K562 (cell line): Measurements from ENCODE around the gene ALDH7A1. TPM values are rescaled to one million over a fixed set of nuclear protein-coding genes. Genes with fewer than 3 reads are reported as not detected.

Experiments used
- ATAC-seq: fragments of 200-7000 bp; cut with Tn5 transposase; 3 replicates; pipeline ENCODE4 v1.9.1; 2020; ENCODE audit warnings: moderate library complexity
- BruUV-seq: library from RNA; stranded (reverse); fragments of 400-500 nt; replicated peaks from 2 replicates; lab custom pipeline; 2021; lab: Mats Ljungman, UMichigan
- CTCF ChIA-PET: fragments of 300-600 bp; formaldehyde crosslinking; extraction: SDS; loops from one replicate; lab custom pipeline; 2021; ENCODE audit warnings: low intra/inter-chr PET ratio; lab: Yijun Ruan, JAX
- POLR2A ChIA-PET: fragments of 300-600, 350-650 bp; sonication (Branson Sonifier 250); formaldehyde crosslinking; extraction: SDS; loops from one replicate; lab custom pipeline; 2021; ENCODE audit warnings: antibody characterized with exemption, inconsistent platforms; lab: Yijun Ruan, JAX
- DNase-seq, 4 experiments: peaks; one replicate each; pipeline versions ENCODE4 v3.0.0 to v3.0.0-alpha.2; 2011 to 2018; ENCODE audit warnings: low spot score in 3 of 4, mixed read lengths in 3 of 4; ENCODE audit errors: extremely low read depth in 1 of 4
- FAIRE-seq: peaks from 2 replicates; lab custom pipeline; 2011; peaks lifted over from hg19 to GRCh38; lab: Jason Lieb, UNC
- H2AFZ ChIP-seq: 2 replicates; pipeline ENCODE4 v1.6.0; 2011; ENCODE audit warnings: low read depth, low read length, control low read depth, inconsistent platforms
- H3K27ac ChIP-seq: fragments of 200-600 bp; 3 replicates; pipeline ENCODE4 v1.8.0; 2011; ENCODE audit warnings: low read depth, mild to moderate bottlenecking, control low read depth, inconsistent platforms, low read length, moderate library complexity, mixed read lengths; ENCODE audit errors: extremely low read depth
- H3K27me3 ChIP-seq, 2 experiments: fragments of 300-600 bp in 1 of 2; 2 replicates in 1 of 2; 3 replicates in 1 of 2; pipeline versions ENCODE4 v1.6.0 to v1.8.0; 2011; ENCODE audit warnings: inconsistent platforms in 2 of 2, low read length in 2 of 2, mild to moderate bottlenecking in 1 of 2, mixed read lengths in 1 of 2, moderate library complexity in 1 of 2; ENCODE audit not compliant: control insufficient read depth in 2 of 2, insufficient read depth in 2 of 2
- H3K36me3 ChIP-seq: fragments of 300-600 bp; 3 replicates; pipeline ENCODE4 v1.8.0; 2011; ENCODE audit warnings: mild to moderate bottlenecking, low read length, inconsistent platforms; ENCODE audit not compliant: control insufficient read depth, insufficient read depth
- H3K4me1 ChIP-seq, 2 experiments: fragments of 200-600 bp in 1 of 2; replicated peaks in 1 of 2; 2 replicates in 1 of 2; 3 replicates in 1 of 2; pipeline versions ENCODE4 v1.5.1 to v1.8.0; 2011; ENCODE audit warnings: inconsistent platforms in 2 of 2, low read length in 2 of 2, mild to moderate bottlenecking in 1 of 2, mixed read lengths in 1 of 2, moderate library complexity in 1 of 2; ENCODE audit not compliant: control insufficient read depth in 2 of 2, insufficient read depth in 2 of 2
- H3K4me2 ChIP-seq: 2 replicates; pipeline ENCODE4 v1.6.1; 2011; ENCODE audit warnings: low read length, control low read depth, inconsistent platforms, mixed read lengths; ENCODE audit not compliant: insufficient read depth
- H3K4me3 ChIP-seq: fragments of 200-600 bp; sonication (generic), shearing (Covaris generic); 2 replicates; pipeline ENCODE4 v1.5.1; 2016; ENCODE audit warnings: control low read depth, inconsistent platforms
- H3K79me2 ChIP-seq: fragments of 200-600 bp; 3 replicates; pipeline ENCODE4 v1.8.0; 2011; ENCODE audit warnings: low read length, inconsistent platforms; ENCODE audit not compliant: control insufficient read depth, insufficient read depth
- H3K9ac ChIP-seq, 2 experiments: 2 replicates each; pipeline versions ENCODE4 v1.6.0 to v1.6.1; 2011; ENCODE audit warnings: low read depth in 2 of 2, low read length in 2 of 2, control low read depth in 1 of 2, inconsistent platforms in 1 of 2, mild to moderate bottlenecking in 1 of 2, mixed read lengths in 1 of 2; ENCODE audit not compliant: insufficient read depth in 1 of 2
- H3K9me1 ChIP-seq: one replicate; pipeline ENCODE4 v1.6.0; 2011; ENCODE audit warnings: inconsistent platforms, mild to moderate bottlenecking, low read length, moderate library complexity; ENCODE audit not compliant: control insufficient read depth, insufficient read depth
- H3K9me3 ChIP-seq: replicated peaks from 2 replicates; pipeline ENCODE4 v1.5.1; 2011; ENCODE audit warnings: low read depth, low read length, inconsistent platforms; ENCODE audit not compliant: control insufficient read depth, insufficient read depth
- H4K20me1 ChIP-seq: replicated peaks from 2 replicates; pipeline ENCODE4 v1.6.1; 2011; ENCODE audit warnings: low read length, inconsistent platforms, mixed read lengths; ENCODE audit not compliant: control insufficient read depth, insufficient read depth
- EWSR1 ChIP-seq: fragments of 450-650 bp; IDR thresholded peaks from 2 replicates; pipeline ENCODE4 v1.6.1; 2018; ENCODE audit warnings: borderline replicate concordance, mild to moderate bottlenecking, low read depth, moderate library complexity; ENCODE audit not compliant: partially characterized antibody
- FOXK2 ChIP-seq, 2 experiments: fragments of 450-650 bp; IDR thresholded peaks in 1 of 2; conservative IDR thresholded peaks in 1 of 2; 2 replicates each; pipeline ENCODE4 v1.6.1; 2016; ENCODE audit warnings: low read depth in 2 of 2, mild to moderate bottlenecking in 1 of 2
- GATAD2B ChIP-seq: fragments of 450-650 bp; IDR thresholded peaks from 2 replicates; pipeline ENCODE4 v1.6.1; 2017; ENCODE audit warnings: mild to moderate bottlenecking, borderline replicate concordance
- HDAC1 ChIP-seq, 2 experiments: fragments of 450-650 bp; IDR thresholded peaks; 2 replicates each; pipeline ENCODE4 v1.6.1; 2016 to 2017; ENCODE audit warnings: inconsistent platforms in 1 of 2, mild to moderate bottlenecking in 1 of 2, moderate library complexity in 1 of 2
- KDM5B ChIP-seq: fragments of 200-600 bp; sonication (generic); IDR thresholded peaks from 2 replicates; pipeline ENCODE4 v1.6.1; 2012; ENCODE audit warnings: low read depth, mild to moderate bottlenecking, moderate library complexity, low read length, control low read depth, inconsistent platforms; ENCODE audit not compliant: insufficient replicate concordance
- POLR2A ChIP-seq: fragments of 450-650 bp; conservative IDR thresholded peaks from 2 replicates; pipeline ENCODE4 v1.6.1; 2016
- SMC3 ChIP-seq: conservative IDR thresholded peaks from 2 replicates; pipeline ENCODE4 v1.6.1; 2011; ENCODE audit warnings: low read depth, low read length, improper control_type of control experiment; ENCODE audit not compliant: insufficient read depth
- XRCC5 ChIP-seq: fragments of 200-400 bp; formaldehyde crosslinking; IDR thresholded peaks from 2 replicates; pipeline ENCODE4 v1.6.1; 2017; ENCODE audit warnings: low read depth, mild to moderate bottlenecking, low read length
- WGBS: fragments of 100-300 bp; shearing (Covaris generic); methylation state at CpG from one replicate; pipeline ENCODE4 v1.1.6; 2016; ENCODE audit warnings: low coverage, mixed read lengths; ENCODE audit not compliant: insufficient coverage; ENCODE audit errors: missing lambda C conversion rate; 5-methylcytosine and 5-hydroxymethylcytosine counted together
- in situ Hi-C: fragments of 300-500 bp; cut with MboI; formaldehyde crosslinking; loops from 4 replicates; pipeline ENCODE4 v1.15.0; 2018; ENCODE audit warnings: inconsistent platforms, mixed read lengths
- intact Hi-C: fragments of 100-400 bp; cut with micrococcal nuclease; formaldehyde crosslinking; loops from 2 replicates; pipeline ENCODE4 v1.14.2; 2022
- polyA plus RNA-seq, 8 experiments: library from polyadenylated mRNA; depleted of rRNA in 4 of 8; stranded (reverse) in 5 of 8; unstranded in 3 of 8; fragments of >200 nt; fragmentation: Nextera tagmentation in 2 of 8; fragmentation: Illumina TruSeq in 1 of 8; extraction: Ambion mirVana in 2 of 8; extraction: Trizol in 1 of 8; gene quantifications; 2 replicates each; pipeline versions ENCODE4 v1.2.1 to v1.2.3, GENCODE V29; 2011 to 2014; ENCODE audit warnings: inconsistent platforms in 1 of 8, missing spikeins in 1 of 8
- total RNA-seq, 7 experiments: library from RNA; depleted of rRNA in 6 of 7; stranded (reverse); fragments of >200 nt in 6 of 7; fragmentation: Illumina TruSeq in 2 of 7; extraction: Trizol in 2 of 7; gene quantifications; 2 replicates each; pipeline versions ENCODE4 v1.2.1 to v1.2.3, GENCODE V29; 2011 to 2021; ENCODE audit warnings: low replicate concordance in 1 of 7
- TF ChIP-seq, protein P1 (sequence below): fragments of 450-650 bp; IDR thresholded peaks from 2 replicates; pipeline ENCODE4 v1.6.1; 2014; ENCODE audit warnings: low read depth, mild to moderate bottlenecking, moderate library complexity, borderline replicate concordance
- TF ChIP-seq, protein P2 (sequence below): fragments of 450-650 bp; formaldehyde crosslinking; IDR thresholded peaks from 2 replicates; pipeline ENCODE4 v1.4.0; 2020; ENCODE audit warnings: mild to moderate bottlenecking, moderate library complexity
- TF ChIP-seq, protein P3 (sequence below): fragments of 450-650 bp; IDR thresholded peaks from 2 replicates; pipeline ENCODE4 v1.6.1; 2016; ENCODE audit warnings: mild to moderate bottlenecking
- TF ChIP-seq, protein P4 (sequence below): conservative IDR thresholded peaks from 2 replicates; pipeline ENCODE4 v1.6.1; 2011; ENCODE audit warnings: low read depth, mild to moderate bottlenecking, low read length; ENCODE audit not compliant: control insufficient read depth

The ALDH7A1 gene
- total and polyA plus RNA-seq, 9 of the 15 experiments (the other 6 are each of a cell fraction or from before 2014, with no cell fraction given), result 0.04 to 0.49 TPM; not detected in 7

DNA sequence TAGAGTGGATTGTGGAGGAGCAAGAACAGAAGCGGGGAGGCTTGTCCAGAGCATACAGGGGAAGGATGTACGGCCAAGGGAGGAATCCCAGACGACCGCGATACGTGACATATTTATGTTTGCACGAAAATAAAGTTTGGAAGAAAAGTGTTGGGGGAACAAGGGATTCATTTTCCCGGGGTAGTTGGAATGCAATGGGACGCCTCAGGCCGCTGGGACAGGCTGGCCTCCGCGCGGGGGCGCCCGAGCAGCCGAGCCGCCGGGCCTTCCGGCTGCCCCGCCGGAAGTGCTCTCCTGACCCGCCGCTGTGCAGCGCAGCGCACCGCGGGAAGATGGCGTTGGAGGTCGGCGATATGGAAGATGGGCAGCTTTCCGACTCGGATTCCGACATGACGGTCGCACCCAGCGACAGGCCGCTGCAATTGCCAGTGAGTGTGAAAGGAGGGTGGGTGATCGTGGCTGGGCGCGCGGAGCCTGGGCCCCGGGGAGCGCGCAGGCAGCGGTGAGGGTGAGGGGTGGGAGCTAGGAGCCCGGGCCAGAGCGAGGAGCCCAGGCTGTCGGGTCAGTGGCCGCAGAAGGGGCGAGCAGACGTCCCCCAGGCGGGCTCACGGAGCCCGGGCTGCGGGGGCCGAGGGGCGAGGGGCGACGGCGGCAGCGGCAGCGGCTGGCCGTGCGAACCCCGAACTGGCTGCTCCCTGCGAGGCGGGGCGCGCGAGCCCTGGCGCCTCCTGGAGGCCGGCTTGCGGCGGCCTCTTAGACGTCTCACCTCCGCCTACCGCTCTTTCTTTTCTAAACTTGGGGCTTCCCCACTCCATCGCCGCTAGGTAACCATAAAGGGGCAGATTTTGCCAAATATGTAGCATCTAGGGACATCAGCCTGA is 5.9 kb upstream of the ALDH7A1 start, which contains the start of gene PHAX:
TSS of gene PHAX (plus strand) at position 317 of the 881 bp plus-strand sequence. CDS start at position 333, 16 bp downstream.
- Histone ChIP-seq H3K27me3 (peaks cover 0 to 6% of the 10 kb centered on the region in 2 experiments; a peak in 1 of 5 replicates), H2AFZ (peak within 1 kb of the TSS; percentile 100), H4K20me1 (peaks cover 4% of the 10 kb centered on the region), H3K9me3 (peaks cover 6% of the 10 kb centered on the region), H3K36me3 (peaks cover 32% of the 10 kb centered on the region), H3K9ac (peak within 1 kb of the TSS; percentile 87 to 98), H3K4me1 (peaks cover 5 to 27% of the 10 kb centered on the region in 2 experiments; a peak in 3 of 5 replicates), H3K4me3 (peak within 1 kb of the TSS; percentile 100), H3K9me1 (no peaks in the 10 kb centered on the region), H3K27ac (peak within 1 kb of the TSS; percentile 87), H3K79me2 (peaks cover 45% of the 10 kb centered on the region), H3K4me2 (peak within 1 kb of the TSS; percentile 95)
- CTCF ChIA-PET, result interaction anchor here (0.6 to 2.1 kb wide), 3 partner anchors 208 to 261 kb away, joined by 3 to 21 read pairs (median 3); no protein-coding TSS in a partner anchor
- peak; percentile 75 for FAIRE-seq
- peak; percentile 84 to 89 (median 86) for DNase-seq
- intact Hi-C loops (loop anchor here (1.0 kb wide), 1 partner anchor 57 kb away; no protein-coding TSS in a partner anchor), in situ Hi-C loops (no loop called here)
- POLR2A ChIA-PET, result interaction anchor here (0.6 to 1.1 kb wide), 6 partner anchors 27 to 629 kb away, joined by 3 read pairs; partner anchors contain the start of gene LMNB1
- peak; percentile 99 for ATAC-seq
- WGBS, result 3% methylated on average over 60 of the region's 79 CpGs
- TSS peak; percentile 72 for BruUV-seq
- TF ChIP-seq SMC3 (peak; percentile 60), XRCC5 (peak; percentile 26; the same call in 1 of the 2 replicates), GATAD2B (0 out of 2 replicates have a peak, but pooled peaks have one; percentile 25), FOXK2 (conservative IDR thresholded peaks at IDR 0.05 in 1 of 2, IDR thresholded peaks at IDR 0.05 in 1 of 2; ENCODE audit: low read depth in 2 of 2) (no peak), EWSR1 (no peak), KDM5B (peak; percentile 85), HDAC1 (IDR thresholded peaks at IDR 0.05) (peak in 1 of 2 experiments; percentile 78; a peak in 2 of 4 replicates), POLR2A (peak; percentile 90)
- TF ChIP-seq, protein P1, sequence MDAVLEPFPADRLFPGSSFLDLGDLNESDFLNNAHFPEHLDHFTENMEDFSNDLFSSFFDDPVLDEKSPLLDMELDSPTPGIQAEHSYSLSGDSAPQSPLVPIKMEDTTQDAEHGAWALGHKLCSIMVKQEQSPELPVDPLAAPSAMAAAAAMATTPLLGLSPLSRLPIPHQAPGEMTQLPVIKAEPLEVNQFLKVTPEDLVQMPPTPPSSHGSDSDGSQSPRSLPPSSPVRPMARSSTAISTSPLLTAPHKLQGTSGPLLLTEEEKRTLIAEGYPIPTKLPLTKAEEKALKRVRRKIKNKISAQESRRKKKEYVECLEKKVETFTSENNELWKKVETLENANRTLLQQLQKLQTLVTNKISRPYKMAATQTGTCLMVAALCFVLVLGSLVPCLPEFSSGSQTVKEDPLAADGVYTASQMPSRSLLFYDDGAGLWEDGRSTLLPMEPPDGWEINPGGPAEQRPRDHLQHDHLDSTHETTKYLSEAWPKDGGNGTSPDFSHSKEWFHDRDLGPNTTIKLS, result peak; percentile 30; the same call in 1 of the 2 replicates
- TF ChIP-seq, protein P2, sequence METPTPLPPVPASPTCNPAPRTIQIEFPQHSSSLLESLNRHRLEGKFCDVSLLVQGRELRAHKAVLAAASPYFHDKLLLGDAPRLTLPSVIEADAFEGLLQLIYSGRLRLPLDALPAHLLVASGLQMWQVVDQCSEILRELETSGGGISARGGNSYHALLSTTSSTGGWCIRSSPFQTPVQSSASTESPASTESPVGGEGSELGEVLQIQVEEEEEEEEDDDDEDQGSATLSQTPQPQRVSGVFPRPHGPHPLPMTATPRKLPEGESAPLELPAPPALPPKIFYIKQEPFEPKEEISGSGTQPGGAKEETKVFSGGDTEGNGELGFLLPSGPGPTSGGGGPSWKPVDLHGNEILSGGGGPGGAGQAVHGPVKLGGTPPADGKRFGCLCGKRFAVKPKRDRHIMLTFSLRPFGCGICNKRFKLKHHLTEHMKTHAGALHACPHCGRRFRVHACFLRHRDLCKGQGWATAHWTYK (CRISPR knock-in tag), result peak; percentile 68
- TF ChIP-seq, protein P3, sequence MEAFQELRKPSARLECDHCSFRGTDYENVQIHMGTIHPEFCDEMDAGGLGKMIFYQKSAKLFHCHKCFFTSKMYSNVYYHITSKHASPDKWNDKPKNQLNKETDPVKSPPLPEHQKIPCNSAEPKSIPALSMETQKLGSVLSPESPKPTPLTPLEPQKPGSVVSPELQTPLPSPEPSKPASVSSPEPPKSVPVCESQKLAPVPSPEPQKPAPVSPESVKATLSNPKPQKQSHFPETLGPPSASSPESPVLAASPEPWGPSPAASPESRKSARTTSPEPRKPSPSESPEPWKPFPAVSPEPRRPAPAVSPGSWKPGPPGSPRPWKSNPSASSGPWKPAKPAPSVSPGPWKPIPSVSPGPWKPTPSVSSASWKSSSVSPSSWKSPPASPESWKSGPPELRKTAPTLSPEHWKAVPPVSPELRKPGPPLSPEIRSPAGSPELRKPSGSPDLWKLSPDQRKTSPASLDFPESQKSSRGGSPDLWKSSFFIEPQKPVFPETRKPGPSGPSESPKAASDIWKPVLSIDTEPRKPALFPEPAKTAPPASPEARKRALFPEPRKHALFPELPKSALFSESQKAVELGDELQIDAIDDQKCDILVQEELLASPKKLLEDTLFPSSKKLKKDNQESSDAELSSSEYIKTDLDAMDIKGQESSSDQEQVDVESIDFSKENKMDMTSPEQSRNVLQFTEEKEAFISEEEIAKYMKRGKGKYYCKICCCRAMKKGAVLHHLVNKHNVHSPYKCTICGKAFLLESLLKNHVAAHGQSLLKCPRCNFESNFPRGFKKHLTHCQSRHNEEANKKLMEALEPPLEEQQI, result peak; percentile 57
- TF ChIP-seq, protein P4, sequence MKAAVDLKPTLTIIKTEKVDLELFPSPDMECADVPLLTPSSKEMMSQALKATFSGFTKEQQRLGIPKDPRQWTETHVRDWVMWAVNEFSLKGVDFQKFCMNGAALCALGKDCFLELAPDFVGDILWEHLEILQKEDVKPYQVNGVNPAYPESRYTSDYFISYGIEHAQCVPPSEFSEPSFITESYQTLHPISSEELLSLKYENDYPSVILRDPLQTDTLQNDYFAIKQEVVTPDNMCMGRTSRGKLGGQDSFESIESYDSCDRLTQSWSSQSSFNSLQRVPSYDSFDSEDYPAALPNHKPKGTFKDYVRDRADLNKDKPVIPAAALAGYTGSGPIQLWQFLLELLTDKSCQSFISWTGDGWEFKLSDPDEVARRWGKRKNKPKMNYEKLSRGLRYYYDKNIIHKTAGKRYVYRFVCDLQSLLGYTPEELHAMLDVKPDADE, result peak; percentile 77; the same call in 1 of the 2 replicates
